Measurements from ENCODE around the gene SLC4A1.

SLC4A1 gene

GRCh38 chr17:44258811-44259351 is 9.1 kb downstream of the SLC4A1 start:
- peak; percentile 70 for DNase-seq
- no peaks in the 10 kb centered on the region for H3K27me3 ChIP-seq (ENCODE audit: insufficient read depth, low read depth, severe bottlenecking)
- H3K27ac ChIP-seq: peak overlapping the region; percentile 66
- TF ChIP-seq CTCF (IDR thresholded peaks at IDR 0.05; ENCODE audit: low read depth, low read length): no peak
- no peaks in the 10 kb centered on the region for H3K36me3 ChIP-seq
- no peaks in the 10 kb centered on the region for H3K9me3 ChIP-seq (ENCODE audit: severe bottlenecking)
- no peak overlapping the region for H3K4me3 ChIP-seq (ENCODE audit: low read depth, low read length)

GRCh38 chr17:44257815-44258760 is 9.8 kb downstream of the SLC4A1 start:
- Histone ChIP-seq H3K4me3 (ENCODE audit: low read depth, low read length) (no peak overlapping the region), H3K9me3 (ENCODE audit: severe bottlenecking) (no peaks in the 10 kb centered on the region), H3K27me3 (ENCODE audit: insufficient read depth, low read depth, severe bottlenecking) (no peaks in the 10 kb centered on the region), H3K27ac (peak overlapping the region; percentile 66), H3K36me3 (no peaks in the 10 kb centered on the region)
- no peak for DNase-seq
- no peak for TF ChIP-seq CTCF (IDR thresholded peaks at IDR 0.05; ENCODE audit: low read depth, low read length)

- Histone ChIP-seq H3K4me3 (ENCODE audit: low read depth, low read length) (no peak overlapping the region), H3K36me3 (no peaks in the 10 kb centered on the region), H3K9me3 (ENCODE audit: severe bottlenecking) (no peaks in the 10 kb centered on the region), H3K27ac (no peak overlapping the region), H3K27me3 (ENCODE audit: insufficient read depth, low read depth, severe bottlenecking) (no peaks in the 10 kb centered on the region)
- no peak for DNase-seq
- TF ChIP-seq CTCF (IDR thresholded peaks at IDR 0.05; ENCODE audit: low read depth, low read length): no peak
Measured at GRCh38 chr17:44256671-44257070, 11.3 kb downstream of the SLC4A1 start.

- Histone ChIP-seq H3K9me3 (ENCODE audit: severe bottlenecking) (no peaks in the 10 kb centered on the region), H3K4me3 (ENCODE audit: low read depth, low read length) (no peak overlapping the region), H3K36me3 (no peaks in the 10 kb centered on the region), H3K27me3 (ENCODE audit: insufficient read depth, low read depth, severe bottlenecking) (no peaks in the 10 kb centered on the region), H3K27ac (no peak overlapping the region)
- no peak for DNase-seq
- no peak for TF ChIP-seq CTCF (IDR thresholded peaks at IDR 0.05; ENCODE audit: low read depth, low read length)
Measured at GRCh38 chr17:44255915-44256314, 12.0 kb downstream of the SLC4A1 start.

- Histone ChIP-seq H3K4me3 (ENCODE audit: low read depth, low read length) (no peak overlapping the region), H3K27ac (no peak overlapping the region), H3K9me3 (ENCODE audit: severe bottlenecking) (no peaks in the 10 kb centered on the region), H3K36me3 (no peaks in the 10 kb centered on the region), H3K27me3 (ENCODE audit: insufficient read depth, low read depth, severe bottlenecking) (no peaks in the 10 kb centered on the region)
- TF ChIP-seq CTCF (IDR thresholded peaks at IDR 0.05; ENCODE audit: low read depth, low read length): no peak
- DNase-seq: no peak
Measured at GRCh38 chr17:44254361-44255095, 13.4 kb downstream of the SLC4A1 start.

Measured in WERI-Rb-1 (cell line).